ENCODE data around the gene NFAT5.
A peak's percentile ranks its signal among the peaks of the same experiment; 100 is the strongest.
"Not testable (repeated sequence)": the region's sequence is repeated elsewhere in the genome, so short reads cannot be mapped to it uniquely, and the experiment has no call there.

NFAT5 gene

GRCh38 chr16:69553332-69553731 lies 12.4 kb upstream of the NFAT5 start:
- no peak for DNase-seq

- DNase-seq = no peak
Measured at GRCh38 chr16:69554495-69554894, 11.3 kb upstream of the NFAT5 start.

DNA sequence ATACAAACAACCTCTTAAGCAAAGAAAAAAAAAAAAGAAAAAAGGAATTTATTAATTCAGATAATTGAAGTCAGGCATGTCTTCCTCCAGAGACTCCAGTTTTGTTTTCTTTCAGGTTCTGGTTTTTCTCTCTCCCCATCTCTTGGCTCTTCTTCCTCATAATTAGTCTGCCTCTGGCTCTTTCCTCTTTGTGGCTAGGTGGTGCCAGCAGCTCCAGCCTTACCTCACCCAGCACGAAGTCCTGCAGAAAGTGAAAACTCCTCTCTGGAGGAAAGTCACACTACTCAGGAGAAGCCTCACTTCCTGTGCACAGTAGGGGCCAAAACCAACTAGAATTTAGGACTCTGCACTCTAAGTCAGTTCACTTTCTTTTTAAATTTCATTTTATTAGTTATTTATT lies 10.3 kb upstream of the NFAT5 start:
- DNase-seq = peak; percentile 40 to 53 (median 40)

DNA sequence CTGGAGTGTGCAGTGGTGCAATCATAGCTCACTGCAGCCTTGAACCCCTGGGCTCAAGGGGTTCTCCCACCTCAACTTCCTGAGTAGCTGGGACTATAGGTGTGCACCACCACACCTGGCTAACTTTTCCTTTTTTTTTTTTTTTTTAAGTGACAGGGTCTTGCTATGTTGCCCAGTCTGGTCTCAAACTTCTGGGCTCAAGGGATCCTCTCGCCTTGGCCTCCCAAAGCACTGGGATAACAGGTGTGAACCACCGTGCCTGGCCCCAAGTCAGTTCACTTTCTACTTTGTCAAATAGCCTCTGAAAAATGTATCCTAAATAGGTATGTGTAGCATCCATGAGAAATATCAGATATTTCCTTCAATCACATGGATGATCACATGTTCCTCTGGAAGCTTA lies 9.9 kb upstream of the NFAT5 start:
- DNase-seq = no peak

DNA sequence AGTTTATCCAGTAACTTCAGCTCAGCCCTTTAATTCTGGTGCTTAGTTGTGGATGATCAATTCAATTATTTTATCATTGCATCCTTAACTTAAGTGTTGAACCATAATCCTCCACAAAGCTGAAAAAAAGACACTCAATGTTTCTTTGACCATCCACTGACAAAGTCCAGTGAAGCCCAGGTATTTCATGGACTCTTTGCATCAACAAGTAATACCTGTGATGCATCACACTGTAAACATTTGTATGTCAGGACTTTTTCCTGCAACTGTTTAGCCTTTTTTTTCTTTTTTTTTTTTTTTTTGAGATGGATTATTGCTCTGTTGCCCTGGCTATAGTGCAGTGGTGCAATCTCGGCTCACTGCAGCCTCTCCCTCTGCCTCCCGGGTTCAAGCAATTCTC lies 6.6 kb upstream of the NFAT5 start:
- no peak for DNase-seq

GRCh38 chr16:69561367-69561766 lies 4.4 kb upstream of the NFAT5 start:
- not testable (repeated sequence) for DNase-seq

DNA sequence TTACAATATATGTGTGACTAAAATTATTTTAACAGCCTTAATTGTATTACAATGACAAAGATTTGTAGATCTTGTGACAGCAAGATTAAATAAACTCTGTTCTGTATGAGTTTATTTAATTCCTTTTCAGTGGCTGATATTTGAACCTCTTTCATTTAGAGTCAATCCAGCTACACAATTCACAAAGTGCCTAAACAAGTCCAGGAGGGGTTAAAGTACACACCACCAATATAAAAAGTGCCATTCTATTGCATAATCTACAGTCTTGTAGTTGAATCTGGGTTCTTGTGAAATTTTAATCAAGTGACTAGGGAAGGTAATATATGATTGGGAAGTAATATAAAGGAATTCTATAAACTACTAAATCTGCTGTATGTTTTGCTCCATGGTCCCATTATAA lies 3.9 kb upstream of the NFAT5 start:
- no peak for DNase-seq

DNA sequence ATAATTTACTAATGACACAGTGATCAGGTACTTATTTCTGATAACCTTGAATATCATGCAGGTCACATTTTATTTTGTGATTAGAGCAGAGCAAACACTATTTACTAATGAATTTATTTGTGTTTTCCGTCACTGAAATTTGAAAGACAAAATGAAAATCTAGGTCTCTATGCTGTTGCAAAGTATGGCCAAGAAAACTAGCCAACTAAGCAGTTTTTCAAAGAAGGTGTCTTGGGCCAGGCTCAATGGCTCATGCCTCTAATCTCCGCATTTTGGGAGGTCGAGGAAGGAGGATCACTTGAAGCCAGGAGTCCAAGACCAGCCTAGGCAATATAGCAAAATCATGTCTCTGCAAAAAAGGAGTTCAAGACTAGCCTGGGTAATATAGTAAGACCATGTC lies 3.0 kb upstream of the NFAT5 start:
- no peak for DNase-seq

- DNase-seq = peak; percentile 92 to 99 (median 97)
Measured at GRCh38 chr16:69563605-69564580, 1.9 kb upstream of the NFAT5 start.

GRCh38 chr16:69564845-69565670 lies 708 bp upstream of the NFAT5 start:
- DNase-seq = peak in 2 of 3 donors; percentile 15 to 49

GRCh38 chr16:69566240-69566980 lies 644 bp downstream of the NFAT5 start:
- peak; percentile 75 to 86 (median 79) for DNase-seq

GRCh38 chr16:69566981-69567680 lies 1.4 kb downstream of the NFAT5 start:
- DNase-seq = peak in 2 of 3 donors; percentile 33 to 40

- no peak for DNase-seq
Measured at GRCh38 chr16:69568676-69569075, 2.9 kb downstream of the NFAT5 start.

- DNase-seq = not testable (repeated sequence)
Measured at GRCh38 chr16:69578771-69579170, 13.0 kb downstream of the NFAT5 start.

DNA sequence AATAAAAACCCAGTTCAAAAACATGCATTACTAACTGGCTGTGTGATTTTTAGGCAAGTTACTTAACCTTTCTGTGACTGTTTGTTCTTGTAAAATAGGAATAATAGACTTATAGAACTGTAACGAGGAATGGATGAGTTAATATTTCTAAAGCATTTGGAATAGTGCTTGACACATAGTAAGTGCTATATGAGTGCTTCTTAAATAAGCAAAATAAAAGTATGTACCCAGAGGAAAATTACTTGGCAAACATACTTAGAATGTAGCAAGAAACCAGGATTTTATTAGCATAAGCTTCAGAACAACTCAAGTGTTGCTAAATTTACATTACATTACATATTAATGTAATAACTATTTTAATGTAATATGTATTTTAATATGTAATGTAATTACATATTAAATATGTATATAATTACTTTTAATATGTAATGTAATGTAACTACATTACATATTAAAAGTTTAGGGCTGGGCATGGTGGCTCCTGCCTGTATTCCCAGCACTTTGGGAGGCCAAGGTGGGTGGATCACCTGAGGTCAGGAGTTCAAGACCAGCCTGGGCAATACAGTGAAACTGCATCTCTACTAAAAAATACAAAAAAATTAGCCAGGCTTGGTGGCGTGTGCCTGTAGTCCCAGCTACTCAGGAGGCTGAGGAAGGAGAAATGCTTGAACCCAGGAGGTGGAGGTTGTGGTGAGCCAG lies 14.2 kb downstream of the NFAT5 start:
- no peak for DNase-seq

DNA sequence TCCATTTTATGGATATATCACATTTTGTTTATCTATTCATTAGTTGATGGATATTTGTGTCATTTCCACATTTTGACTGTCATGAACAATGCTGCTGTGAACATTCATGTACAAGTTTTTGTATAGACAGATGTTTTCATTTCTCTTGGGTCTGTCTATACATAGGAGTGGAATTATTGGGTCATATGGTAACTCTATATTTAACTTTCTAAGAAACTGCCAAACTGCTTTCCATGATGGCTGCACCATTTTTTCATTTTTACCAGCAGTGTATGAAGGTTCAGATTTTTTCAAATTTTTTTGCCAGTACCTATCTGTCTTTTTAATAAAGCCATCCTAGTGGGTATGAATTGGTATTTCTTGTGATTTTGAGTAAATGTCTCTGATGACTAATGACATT lies 15.5 kb downstream of the NFAT5 start:
- DNase-seq = no peak

DNA sequence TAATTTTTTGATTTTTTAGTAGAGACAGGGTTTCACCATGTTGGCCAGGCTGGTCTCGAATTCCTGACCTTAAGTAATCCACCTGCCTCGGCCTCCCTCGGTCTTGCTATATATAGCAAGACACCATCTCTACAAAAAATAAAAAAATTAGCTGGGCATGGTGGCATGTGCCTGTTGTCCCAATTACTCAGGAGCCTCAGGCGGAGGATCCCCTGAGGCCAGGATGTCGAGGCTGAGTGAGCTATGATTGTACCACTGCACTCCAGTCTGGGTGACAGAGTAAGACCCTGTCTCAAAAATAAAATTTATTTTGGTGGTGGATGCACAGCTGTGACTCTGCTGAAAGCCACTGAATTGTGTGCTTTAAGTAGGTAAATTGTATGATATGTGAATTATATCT lies 18.7 kb downstream of the NFAT5 start:
- DNase-seq = not testable (repeated sequence)

- DNase-seq = peak; percentile 59 to 84 (median 83)
Measured at GRCh38 chr16:69589434-69590269, 23.9 kb downstream of the NFAT5 start.

GRCh38 chr16:69590590-69590989 lies 24.8 kb downstream of the NFAT5 start:
- no peak for DNase-seq

GRCh38 chr16:69593751-69594255 lies 28.0 kb downstream of the NFAT5 start:
- DNase-seq = no peak

Data from suppressor macrophage treated with lipopolysaccharide for 1 hour (primary cell).